Parathyroid adenoma (tissue), 2 donors: ENCODE data around the gene ARHGAP44.

Source experiments
- H2AFZ ChIP-seq: fragments of 300-600 bp; sonication (generic); one replicate; pipeline ENCODE4 v1.7.0; 2017; ENCODE audit warnings: antibody characterized with exemption, mild to moderate bottlenecking
- H3K27ac ChIP-seq: fragments of 300-600 bp; sonication (generic); one replicate; pipeline ENCODE4 v1.7.0; 2017
- H3K27me3 ChIP-seq: fragments of 300-600 bp; sonication (generic); one replicate; pipeline ENCODE4 v1.7.0; 2017; ENCODE audit warnings: low read length; ENCODE audit not compliant: control insufficient read depth, insufficient read depth
- H3K36me3 ChIP-seq: fragments of 300-600 bp; sonication (generic); one replicate; pipeline ENCODE4 v1.7.0; 2017; ENCODE audit warnings: low read length; ENCODE audit not compliant: control insufficient read depth, insufficient read depth
- H3K4me1 ChIP-seq: fragments of 300-600 bp; sonication (generic); one replicate; pipeline ENCODE4 v1.7.0; 2017; ENCODE audit warnings: control low read depth
- H3K4me2 ChIP-seq: fragments of 300-600 bp; sonication (generic); one replicate; pipeline ENCODE4 v1.7.0; 2017; ENCODE audit warnings: low read length
- H3K4me3 ChIP-seq: fragments of 300-600 bp; sonication (generic); one replicate; pipeline ENCODE4 v1.7.0; 2017; ENCODE audit warnings: low read depth, low read length
- H3K79me2 ChIP-seq: fragments of 300-600 bp; sonication (generic); one replicate; pipeline ENCODE4 v1.7.0; 2017; ENCODE audit warnings: control low read depth
- H3K9ac ChIP-seq: fragments of 300-600 bp; sonication (generic); one replicate; pipeline ENCODE4 v1.7.0; 2017; ENCODE audit warnings: mild to moderate bottlenecking
- H3K9me3 ChIP-seq: fragments of 300-600 bp; sonication (generic); one replicate; pipeline ENCODE4 v1.7.0; 2017; ENCODE audit warnings: low read length; ENCODE audit not compliant: control insufficient read depth
- CTCF ChIP-seq: fragments of 300-600 bp; sonication (generic); IDR thresholded peaks from one replicate; pipeline ENCODE4 v1.7.0; 2017; ENCODE audit warnings: antibody characterized with exemption, mild to moderate bottlenecking
- donor health status: primary hyperparathyroidism.

ARHGAP44 gene

GRCh38 chr17:12813664-12814063 is 24.4 kb downstream of the ARHGAP44 start:
- Histone ChIP-seq H3K4me2 (no peak overlapping the region), H3K36me3 (no peaks in the 10 kb centered on the region), H3K4me3 (no peak overlapping the region), H3K9me3 (no peaks in the 10 kb centered on the region), H3K27ac (no peak overlapping the region), H3K9ac (no peak overlapping the region), H2AFZ (no peak overlapping the region), H3K4me1 (peaks cover 30% of the 10 kb centered on the region), H3K27me3 (no peaks in the 10 kb centered on the region), H3K79me2 (peaks cover 11% of the 10 kb centered on the region)
- no peak for TF ChIP-seq CTCF

GRCh38 chr17:12814718-12815117 is 25.4 kb downstream of the ARHGAP44 start:
- Histone ChIP-seq H3K4me2 (no peak overlapping the region), H3K9me3 (no peaks in the 10 kb centered on the region), H3K36me3 (no peaks in the 10 kb centered on the region), H3K79me2 (peaks cover 13% of the 10 kb centered on the region), H3K27me3 (no peaks in the 10 kb centered on the region), H3K9ac (no peak overlapping the region), H3K27ac (no peak overlapping the region), H3K4me3 (no peak overlapping the region), H2AFZ (no peak overlapping the region), H3K4me1 (peaks cover 30% of the 10 kb centered on the region)
- no peak for TF ChIP-seq CTCF

DNA sequence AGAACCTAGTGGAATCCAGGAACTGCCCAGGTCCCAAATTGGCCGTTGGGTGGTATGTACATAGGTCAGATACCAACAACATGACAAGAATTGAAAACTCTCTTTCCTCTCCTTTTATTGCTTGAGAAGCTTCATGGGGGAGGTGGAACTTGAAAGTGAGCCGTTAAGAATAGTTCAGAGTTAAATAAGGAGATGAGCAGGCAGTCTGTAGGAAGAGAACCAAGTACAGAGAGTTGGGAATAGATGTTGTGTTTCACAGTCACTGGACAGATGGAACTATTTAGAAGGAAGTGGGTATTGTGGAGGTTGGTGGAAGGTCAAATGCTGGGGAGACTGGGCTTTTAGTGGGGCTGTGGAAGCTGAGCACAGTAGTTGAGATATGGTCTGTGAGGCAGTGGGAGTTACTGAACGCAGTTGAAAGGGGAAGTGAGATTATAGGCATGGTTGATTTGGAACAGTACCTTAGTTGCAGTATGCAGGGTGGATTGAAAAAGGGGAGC is 26.4 kb downstream of the ARHGAP44 start:
- Histone ChIP-seq H3K4me2 (no peak overlapping the region), H2AFZ (no peak overlapping the region), H3K27me3 (no peaks in the 10 kb centered on the region), H3K36me3 (no peaks in the 10 kb centered on the region), H3K79me2 (peaks cover 17% of the 10 kb centered on the region), H3K4me3 (no peak overlapping the region), H3K4me1 (peaks cover 30% of the 10 kb centered on the region), H3K27ac (no peak overlapping the region), H3K9ac (no peak overlapping the region), H3K9me3 (no peaks in the 10 kb centered on the region)
- TF ChIP-seq CTCF = no peak

GRCh38 chr17:12821376-12821940 is 32.2 kb downstream of the ARHGAP44 start:
- Histone ChIP-seq H3K4me1 (peaks cover 5% of the 10 kb centered on the region), H3K27me3 (no peaks in the 10 kb centered on the region), H3K36me3 (no peaks in the 10 kb centered on the region), H3K4me2 (no peak overlapping the region), H3K27ac (no peak overlapping the region), H2AFZ (no peak overlapping the region), H3K79me2 (peaks cover 23% of the 10 kb centered on the region), H3K9me3 (no peaks in the 10 kb centered on the region), H3K4me3 (no peak overlapping the region), H3K9ac (no peak overlapping the region)
- TF ChIP-seq CTCF = no peak

DNA sequence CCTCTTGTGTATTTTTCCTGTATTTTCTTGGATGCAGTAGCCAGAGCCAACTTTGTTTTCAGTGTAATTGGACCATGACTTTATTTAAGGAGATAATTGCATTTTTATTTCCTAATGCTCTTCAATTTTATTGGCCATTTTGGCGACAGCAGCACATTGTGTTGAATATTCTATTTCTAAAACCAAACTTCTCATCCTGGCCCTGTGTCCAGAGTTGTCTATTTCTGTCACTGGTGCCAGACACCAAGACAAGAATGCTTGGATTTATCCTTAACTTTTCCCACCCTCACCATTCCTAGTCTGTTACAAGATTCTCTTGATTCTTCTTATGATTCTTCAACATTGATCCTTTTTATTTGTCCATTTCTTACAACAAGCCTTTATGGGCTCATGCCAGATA is 37.1 kb downstream of the ARHGAP44 start:
- Histone ChIP-seq H3K9me3 (no peaks in the 10 kb centered on the region), H3K4me3 (no peak overlapping the region), H3K9ac (no peak overlapping the region), H3K79me2 (peaks cover 22% of the 10 kb centered on the region), H3K4me1 (no peaks in the 10 kb centered on the region), H3K4me2 (no peak overlapping the region), H3K36me3 (no peaks in the 10 kb centered on the region), H3K27ac (no peak overlapping the region), H2AFZ (no peak overlapping the region), H3K27me3 (no peaks in the 10 kb centered on the region)
- TF ChIP-seq CTCF = no peak
